GM18870 (cell line): ENCODE measurements around the gene GMCL2.

ENCODE experiments used
- ATAC-seq: cut with Tn5 transposase; IDR thresholded peaks from one replicate; pipeline ENCODE4 v1.9.1; 2021; ENCODE audit warnings: moderate library complexity; ENCODE audit not compliant: unreplicated experiment

Gene GMCL2

GRCh38 chr5:178147406-178147805 lies 39.8 kb downstream of the GMCL2 start:
- ATAC-seq, result no peak

DNA sequence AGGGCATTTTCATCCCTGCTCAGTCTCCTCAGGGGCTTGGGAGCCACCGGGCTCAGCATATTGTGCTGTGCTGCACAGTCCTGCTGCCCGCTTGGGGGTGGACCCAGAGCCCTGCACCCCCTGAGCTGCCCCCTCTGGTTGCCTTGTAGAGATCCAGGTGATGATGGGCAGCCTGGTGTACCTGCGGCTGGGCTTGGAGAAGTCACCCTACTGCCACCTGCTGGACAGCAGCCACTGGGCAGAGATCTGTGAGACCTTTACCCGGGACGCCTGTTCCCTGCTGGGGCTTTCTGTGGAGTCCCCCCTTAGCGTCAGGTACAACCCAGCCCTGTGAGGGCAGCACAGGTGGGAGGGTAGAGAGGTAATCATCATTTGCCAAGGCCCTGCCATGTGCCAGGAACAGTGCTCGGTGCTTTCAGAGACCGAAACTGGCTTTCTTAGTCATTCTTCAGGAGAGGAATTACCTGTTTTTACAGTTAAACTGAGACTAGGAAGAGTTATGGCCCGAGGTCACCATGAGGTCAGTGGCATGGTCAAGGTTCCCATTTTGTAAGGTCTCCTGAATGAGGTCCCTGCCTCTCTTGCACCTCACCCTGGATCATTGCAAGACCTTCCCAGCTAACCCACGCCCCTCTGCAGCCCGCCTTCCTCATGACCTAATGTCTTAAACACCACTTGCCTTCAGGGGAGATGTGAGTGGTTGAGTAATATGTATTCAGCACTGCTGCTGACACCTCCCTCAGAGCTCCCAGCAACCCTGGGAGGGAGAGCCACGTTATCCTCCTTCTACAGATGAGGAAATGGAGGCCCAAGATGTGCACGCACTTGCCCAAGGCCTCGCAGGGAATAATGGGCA lies 41.0 kb downstream of the GMCL2 start:
- no peak for ATAC-seq

DNA sequence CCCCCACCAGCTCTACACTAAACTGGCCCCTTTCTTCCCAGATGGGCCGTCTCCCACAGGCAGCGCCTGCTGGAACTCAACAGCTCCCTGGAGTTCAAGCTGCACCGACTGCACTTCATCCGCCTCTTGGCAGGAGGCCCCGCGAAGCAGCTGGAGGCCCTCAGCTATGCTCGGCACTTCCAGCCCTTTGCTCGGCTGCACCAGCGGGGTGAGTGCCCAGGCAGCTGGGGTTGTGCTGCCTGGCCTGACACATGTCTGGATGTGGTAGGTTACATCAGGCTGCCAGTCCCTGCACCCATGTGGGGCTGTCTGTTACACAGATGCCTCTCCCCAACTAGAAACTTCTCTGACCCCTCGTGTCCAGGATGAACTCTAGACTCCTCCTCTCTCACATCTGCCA lies 43.3 kb downstream of the GMCL2 start:
- ATAC-seq, result no peak

GRCh38 chr5:178143246-178143645 lies 43.9 kb downstream of the GMCL2 start:
- ATAC-seq, result no peak

DNA sequence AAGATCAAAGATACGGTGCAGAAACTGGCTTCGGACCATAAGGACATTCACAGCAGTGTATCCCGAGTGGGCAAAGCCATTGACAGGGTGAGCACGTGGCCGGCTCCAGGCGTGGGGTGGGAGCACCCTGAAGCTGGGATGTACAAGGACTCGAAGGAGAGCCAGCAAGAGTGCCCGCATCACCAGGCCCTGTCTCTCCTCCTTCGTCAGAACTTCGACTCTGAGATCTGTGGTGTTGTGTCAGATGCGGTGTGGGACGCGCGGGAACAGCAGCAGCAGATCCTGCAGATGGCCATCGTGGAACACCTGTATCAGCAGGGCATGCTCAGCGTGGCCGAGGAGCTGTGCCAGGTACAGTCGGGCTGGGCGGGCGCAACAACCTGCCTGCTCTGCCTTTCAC lies 44.5 kb downstream of the GMCL2 start:
- no peak for ATAC-seq

- no peak for ATAC-seq
These were observed 45.6 kb downstream of the GMCL2 start for GRCh38 chr5:178141550-178141949.

DNA sequence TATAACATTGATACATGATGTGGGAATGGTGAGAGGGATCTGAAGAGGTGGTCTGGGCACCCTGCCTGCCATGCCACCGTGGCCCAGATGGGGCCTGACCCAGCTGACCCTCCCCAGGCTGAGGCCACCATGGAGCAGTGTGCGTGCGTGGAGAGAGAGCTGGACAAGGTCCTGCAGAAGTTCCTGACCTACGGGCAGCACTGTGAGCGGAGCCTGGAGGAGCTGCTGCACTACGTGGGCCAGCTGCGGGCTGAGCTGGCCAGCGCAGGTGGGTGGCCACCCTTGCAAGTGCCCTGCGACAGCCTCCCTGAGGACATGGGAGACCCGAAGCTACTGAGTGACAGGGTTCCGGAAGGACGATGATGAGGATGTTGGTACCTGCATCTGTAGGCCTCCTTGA lies 49.2 kb downstream of the GMCL2 start:
- no peak for ATAC-seq

DNA sequence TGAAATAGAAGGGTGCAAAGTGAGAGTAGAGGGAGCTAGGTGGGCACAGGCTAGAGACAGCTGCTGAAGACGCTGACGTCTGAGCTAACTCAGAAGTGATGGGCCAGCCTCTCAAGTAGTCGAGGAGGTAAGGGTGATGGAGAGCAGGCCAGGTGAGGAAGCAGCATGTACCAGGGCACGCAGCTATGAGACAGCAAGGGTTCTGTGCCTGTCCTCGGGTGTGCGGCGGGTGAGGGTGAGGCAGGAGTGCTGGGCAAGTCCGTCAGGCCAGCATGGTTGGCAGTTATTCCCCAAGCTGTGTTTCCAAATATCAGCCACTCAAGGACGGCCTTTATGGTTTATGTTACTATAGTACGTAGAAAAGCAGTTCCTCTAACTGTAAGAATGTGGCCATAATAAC lies 50.2 kb downstream of the GMCL2 start:
- no peak for ATAC-seq
